ENCODE results near the gene BPNT1. TPM values are rescaled to one million over a fixed set of nuclear protein-coding genes. Genes with fewer than 3 reads are reported as not detected.
"Not testable (repeated sequence)": the region's sequence is repeated elsewhere in the genome, so short reads cannot be mapped to it uniquely, and the experiment has no call there.

BPNT1 gene
- total and polyA plus RNA-seq, 4 experiments from 2014 or later: 11.2 to 15.9 (median 12.7) TPM

DNA sequence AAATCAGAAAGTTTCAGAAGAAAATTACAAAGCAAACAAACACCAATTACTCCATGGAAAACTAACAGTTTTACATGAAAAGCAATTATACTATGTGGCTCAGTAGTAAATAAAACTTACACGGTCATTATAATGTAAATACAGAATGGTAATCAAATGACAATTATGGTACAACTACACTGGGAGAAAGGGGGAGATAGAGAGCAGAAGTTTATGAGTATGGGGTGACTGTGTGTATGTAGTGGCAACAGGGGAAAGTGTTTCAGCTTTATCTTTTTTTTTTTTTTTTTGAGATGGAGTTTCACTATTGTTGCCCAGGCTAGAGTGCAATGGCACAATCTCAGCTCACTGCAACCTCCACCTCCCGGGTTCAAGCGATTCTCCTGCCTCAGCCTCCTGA lies 51.8 kb downstream of the BPNT1 start:
- H3K4me1 Mint-ChIP-seq: peaks cover 19 to 40% (median 22%) of the 10 kb centered on the region in 4 donors
- POLR2A ChIA-PET (ENCODE audit: partially characterized antibody); H3K27me3 ChIP-seq (ENCODE audit: insufficient read depth, low read length); H3K9me3 Mint-ChIP-seq; H3K9me3 ChIP-seq (ENCODE audit: control insufficient read depth in 1 of 2, low read length in 2 of 2); H3K27me3 Mint-ChIP-seq; H3K4me3 ChIP-seq (ENCODE audit: low read length in 2 of 2); H3K27ac ChIP-seq (ENCODE audit: low read depth, low read length); intact Hi-C loops (cut with micrococcal nuclease): not testable (repeated sequence)
- peaks cover 17% of the 10 kb centered on the region for H3K36me3 ChIP-seq (ENCODE audit: insufficient read depth, low read length)
- peak in 1 of 5 donors; percentile 4 for DNase-seq
- CTCF ChIA-PET (ENCODE audit: partially characterized antibody): interaction anchor here (0.7 kb wide), 2 partner anchors 66 to 178 kb away, joined by 3 to 4 read pairs; no protein-coding TSS in a partner anchor
- peaks cover 21 to 52% of the 10 kb centered on the region in 2 donors for H3K36me3 Mint-ChIP-seq
- peak overlapping the region in 5 of 7 donors; percentile 2 to 68 (median 17) for H3K27ac Mint-ChIP-seq
- peak overlapping the region in 2 of 8 donors; percentile 17 to 24 for H3K4me3 Mint-ChIP-seq
- peaks cover 19% of the 10 kb centered on the region for H3K4me1 ChIP-seq (ENCODE audit: insufficient read depth, low read length)

DNA sequence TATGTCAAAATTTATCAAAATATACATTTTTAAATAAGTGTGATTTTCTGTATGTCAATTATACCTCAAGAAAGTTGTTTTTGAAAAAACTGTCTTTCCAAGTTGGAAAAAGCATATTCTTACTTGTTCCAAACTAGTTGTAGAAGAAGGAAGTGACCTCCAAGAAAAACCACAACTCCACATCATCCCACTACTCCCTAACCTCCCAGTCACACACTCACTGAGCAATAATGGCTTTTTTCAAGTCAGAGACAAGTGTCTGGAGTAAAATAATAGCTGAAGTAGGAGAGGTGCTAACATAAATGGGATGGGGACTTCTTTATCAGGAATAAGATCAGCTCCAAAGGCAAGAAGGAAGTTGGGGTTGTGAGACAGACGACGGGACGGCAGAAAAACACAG lies 56.7 kb downstream of the BPNT1 start:
- Mint-ChIP-seq H3K9me3 (no peaks in the 10 kb centered on the region), H3K27me3 (no peaks in the 10 kb centered on the region), H3K27ac (no peak overlapping the region), H3K4me1 (peaks cover 11 to 22% (median 13%) of the 10 kb centered on the region in 4 donors), H3K4me3 (no peak overlapping the region), H3K36me3 (peaks cover 37 to 70% of the 10 kb centered on the region in 2 donors)
- Histone ChIP-seq H3K4me1 (ENCODE audit: insufficient read depth, low read length) (peaks cover 10% of the 10 kb centered on the region), H3K9me3 (ENCODE audit: control insufficient read depth in 1 of 2, low read length in 2 of 2) (no peaks in the 10 kb centered on the region), H3K27ac (ENCODE audit: low read depth, low read length) (no peak overlapping the region), H3K4me3 (ENCODE audit: low read length in 2 of 2) (no peak overlapping the region), H3K27me3 (ENCODE audit: insufficient read depth, low read length) (no peaks in the 10 kb centered on the region), H3K36me3 (ENCODE audit: insufficient read depth, low read length) (peaks cover 35% of the 10 kb centered on the region)
- POLR2A ChIA-PET (ENCODE audit: partially characterized antibody): no interaction called here
- DNase-seq: no peak
- intact Hi-C loops (cut with micrococcal nuclease): no loop called here
- CTCF ChIA-PET (ENCODE audit: partially characterized antibody): no interaction called here

DNA sequence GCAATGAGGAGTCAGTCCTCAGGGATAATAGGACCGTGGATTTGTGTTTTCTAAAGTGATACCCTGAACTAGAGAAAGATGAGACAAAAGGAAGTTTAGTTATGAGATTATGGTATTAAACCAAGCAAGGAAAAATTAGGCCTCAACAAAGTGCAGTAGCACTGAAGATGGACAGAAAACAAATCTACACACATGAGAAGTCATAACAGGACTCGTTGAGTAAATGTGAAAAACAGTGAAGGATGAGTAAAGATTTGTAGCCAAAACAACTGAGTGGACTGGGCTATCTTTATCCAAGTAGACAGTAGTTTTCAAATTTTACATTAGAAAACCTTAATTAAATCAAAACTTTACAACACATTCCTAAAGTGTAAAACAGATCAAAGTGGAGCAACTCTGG lies 58.3 kb downstream of the BPNT1 start:
- H3K27me3 Mint-ChIP-seq: no peaks in the 10 kb centered on the region
- ChIA-PET CTCF (ENCODE audit: partially characterized antibody) (no interaction called here), POLR2A (ENCODE audit: partially characterized antibody) (interaction anchor here (0.6 kb wide), 1 partner anchor 20 kb away, joined by 3 read pairs; no protein-coding TSS in a partner anchor)
- no peaks in the 10 kb centered on the region for H3K4me1 ChIP-seq (ENCODE audit: insufficient read depth, low read length)
- no peak overlapping the region for H3K4me3 Mint-ChIP-seq
- DNase-seq: no peak
- H3K4me3 ChIP-seq (ENCODE audit: low read length in 2 of 2): no peak overlapping the region
- H3K27ac Mint-ChIP-seq: peak overlapping the region in 2 of 7 donors; percentile 39 to 42
- no peaks in the 10 kb centered on the region for H3K27me3 ChIP-seq (ENCODE audit: insufficient read depth, low read length)
- intact Hi-C loops (cut with micrococcal nuclease): no loop called here
- H3K36me3 ChIP-seq (ENCODE audit: insufficient read depth, low read length): peaks cover 35% of the 10 kb centered on the region
- H3K27ac ChIP-seq (ENCODE audit: low read depth, low read length): no peak overlapping the region
- H3K9me3 ChIP-seq (ENCODE audit: control insufficient read depth in 1 of 2, low read length in 2 of 2): no peaks in the 10 kb centered on the region
- peaks cover 3 to 8% (median 4%) of the 10 kb centered on the region in 4 donors for H3K4me1 Mint-ChIP-seq
- peaks cover 35 to 64% of the 10 kb centered on the region in 2 donors for H3K36me3 Mint-ChIP-seq
- H3K9me3 Mint-ChIP-seq: no peaks in the 10 kb centered on the region

DNA sequence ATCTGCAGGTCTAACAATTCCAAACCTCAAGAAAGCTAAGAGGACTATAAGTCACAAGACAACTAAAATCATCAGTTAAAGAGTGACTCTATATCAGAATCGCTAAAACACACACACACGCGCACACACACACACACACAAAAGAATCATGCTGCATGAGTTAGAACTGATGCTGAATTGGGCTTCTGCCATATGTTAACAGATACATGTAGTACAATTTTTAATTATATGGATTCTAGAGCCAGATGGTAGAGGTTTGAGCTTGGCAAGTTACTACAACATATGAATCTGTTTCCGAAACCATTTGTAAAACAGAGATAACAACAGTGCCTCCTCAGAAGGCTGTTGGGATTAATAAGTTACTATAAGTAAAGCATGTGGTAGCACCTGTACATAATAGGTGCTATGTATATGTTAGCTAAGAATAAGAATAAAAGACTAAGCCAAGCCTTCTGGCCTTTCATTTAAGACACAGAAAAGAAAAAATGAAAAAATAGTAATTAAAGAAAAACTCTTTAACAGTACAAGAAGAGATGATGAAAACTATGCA lies 61.2 kb downstream of the BPNT1 start:
- peaks cover 43% of the 10 kb centered on the region for H3K36me3 ChIP-seq (ENCODE audit: insufficient read depth, low read length)
- CTCF ChIA-PET (ENCODE audit: partially characterized antibody): no interaction called here
- no peaks in the 10 kb centered on the region for H3K4me1 ChIP-seq (ENCODE audit: insufficient read depth, low read length)
- H3K27me3 ChIP-seq (ENCODE audit: insufficient read depth, low read length): no peaks in the 10 kb centered on the region
- intact Hi-C loops (cut with micrococcal nuclease): no loop called here
- POLR2A ChIA-PET (ENCODE audit: partially characterized antibody): no interaction called here
- H3K27me3 Mint-ChIP-seq: no peaks in the 10 kb centered on the region
- H3K9me3 ChIP-seq (ENCODE audit: control insufficient read depth in 1 of 2, low read length in 2 of 2): no peaks in the 10 kb centered on the region
- H3K4me3 ChIP-seq (ENCODE audit: low read length in 2 of 2): no peak overlapping the region
- peak overlapping the region in 1 of 7 donors; percentile 46 for H3K27ac Mint-ChIP-seq
- H3K4me1 Mint-ChIP-seq: peaks cover 0 to 7% (median 3%) of the 10 kb centered on the region in 4 donors
- H3K36me3 Mint-ChIP-seq: peaks cover 55 to 70% of the 10 kb centered on the region in 2 donors
- H3K9me3 Mint-ChIP-seq: no peaks in the 10 kb centered on the region
- no peak overlapping the region for H3K27ac ChIP-seq (ENCODE audit: low read depth, low read length)
- no peak overlapping the region for H3K4me3 Mint-ChIP-seq
- DNase-seq: no peak

DNA sequence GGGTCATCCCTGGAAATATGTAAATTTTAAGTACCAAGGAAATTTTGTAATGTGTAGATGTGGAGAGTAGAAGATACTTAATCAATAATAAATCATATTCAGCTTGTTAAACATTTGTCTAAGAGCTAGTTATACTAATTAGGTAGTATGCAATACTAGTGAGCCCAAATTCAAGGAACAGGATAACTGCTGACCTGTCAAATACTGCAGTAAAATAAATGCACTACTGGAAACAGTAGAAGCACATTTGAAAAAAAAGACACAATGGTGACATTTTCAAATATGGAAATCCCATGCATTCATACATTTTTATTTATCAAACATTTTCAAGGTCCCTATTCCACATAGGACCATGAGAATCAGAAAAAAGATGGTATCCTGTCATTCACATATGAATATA lies 70.5 kb downstream of the BPNT1 start:
- peaks cover 60 to 78% of the 10 kb centered on the region in 2 donors for H3K36me3 Mint-ChIP-seq
- H3K27ac Mint-ChIP-seq: peak overlapping the region in 1 of 7 donors; percentile 50
- Histone ChIP-seq H3K27ac (ENCODE audit: low read depth, low read length) (no peak overlapping the region), H3K4me3 (ENCODE audit: low read length in 2 of 2) (no peak overlapping the region), H3K36me3 (ENCODE audit: insufficient read depth, low read length) (peaks cover 47% of the 10 kb centered on the region), H3K4me1 (ENCODE audit: insufficient read depth, low read length) (no peaks in the 10 kb centered on the region), H3K9me3 (ENCODE audit: control insufficient read depth in 1 of 2, low read length in 2 of 2) (no peaks in the 10 kb centered on the region), H3K27me3 (ENCODE audit: insufficient read depth, low read length) (no peaks in the 10 kb centered on the region)
- ChIA-PET CTCF (ENCODE audit: partially characterized antibody) (no interaction called here), POLR2A (ENCODE audit: partially characterized antibody) (no interaction called here)
- no peaks in the 10 kb centered on the region for H3K27me3 Mint-ChIP-seq
- no peak overlapping the region for H3K4me3 Mint-ChIP-seq
- DNase-seq: no peak
- H3K9me3 Mint-ChIP-seq: no peaks in the 10 kb centered on the region
- peaks cover 0 to 13% (median 5%) of the 10 kb centered on the region in 4 donors for H3K4me1 Mint-ChIP-seq
- intact Hi-C loops (cut with micrococcal nuclease): no loop called here

DNA sequence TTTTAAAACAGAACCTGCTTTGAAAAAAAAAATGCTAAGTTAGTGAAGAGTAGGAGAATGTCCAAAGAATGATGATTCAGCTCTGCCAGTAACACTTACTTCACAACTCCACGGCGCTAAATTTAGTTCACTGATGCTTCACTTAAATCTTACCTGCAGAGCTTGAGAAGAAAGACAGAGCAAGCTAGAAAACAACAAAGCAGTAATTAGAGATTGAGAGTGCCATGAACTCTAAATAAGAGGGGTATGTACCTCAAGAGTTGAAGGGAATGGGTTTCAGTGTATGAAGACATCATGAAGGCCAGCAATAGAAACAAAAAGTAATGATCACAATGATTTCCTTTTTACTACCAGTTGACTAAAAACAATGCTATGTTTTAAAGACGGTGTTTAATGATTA lies 76.1 kb downstream of the BPNT1 start:
- H3K36me3 ChIP-seq (ENCODE audit: insufficient read depth, low read length): peaks cover 45% of the 10 kb centered on the region
- no peak for DNase-seq
- no peaks in the 10 kb centered on the region for H3K27me3 Mint-ChIP-seq
- H3K4me3 ChIP-seq (ENCODE audit: low read length in 2 of 2): no peak overlapping the region
- no peaks in the 10 kb centered on the region for H3K9me3 ChIP-seq (ENCODE audit: control insufficient read depth in 1 of 2, low read length in 2 of 2)
- no peaks in the 10 kb centered on the region for H3K4me1 ChIP-seq (ENCODE audit: insufficient read depth, low read length)
- intact Hi-C loops (cut with micrococcal nuclease): no loop called here
- peaks cover 0 to 13% (median 7%) of the 10 kb centered on the region in 4 donors for H3K4me1 Mint-ChIP-seq
- H3K27ac Mint-ChIP-seq: peak overlapping the region in 1 of 7 donors; percentile 62
- H3K9me3 Mint-ChIP-seq: no peaks in the 10 kb centered on the region
- POLR2A ChIA-PET (ENCODE audit: partially characterized antibody): no interaction called here
- H3K36me3 Mint-ChIP-seq: peaks cover 50 to 80% of the 10 kb centered on the region in 2 donors
- H3K27me3 ChIP-seq (ENCODE audit: insufficient read depth, low read length): no peaks in the 10 kb centered on the region
- no peak overlapping the region for H3K4me3 Mint-ChIP-seq
- no peak overlapping the region for H3K27ac ChIP-seq (ENCODE audit: low read depth, low read length)
- CTCF ChIA-PET (ENCODE audit: partially characterized antibody): interaction anchor here (1.4 kb wide), 1 partner anchor 100 kb away, joined by 3 read pairs; no protein-coding TSS in a partner anchor

DNA sequence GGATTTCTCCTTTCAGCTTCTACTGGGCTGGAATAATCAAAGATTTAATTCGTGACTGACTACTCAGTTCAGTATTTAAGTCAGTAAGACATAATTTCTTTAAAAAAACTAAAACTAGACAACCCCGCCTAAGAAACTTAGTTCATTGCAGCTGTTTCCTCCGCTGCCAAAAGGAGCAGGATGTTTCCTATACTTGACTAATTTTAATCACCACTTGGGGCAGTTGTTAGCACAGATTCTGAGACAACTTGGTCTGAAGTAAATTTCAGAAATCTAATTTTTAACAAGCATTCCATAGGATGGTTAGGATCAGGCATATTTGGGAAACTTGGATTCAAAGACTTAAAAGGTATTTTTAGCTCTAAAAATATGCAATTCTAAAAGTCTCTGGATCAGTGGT lies 77.3 kb downstream of the BPNT1 start:
- no peaks in the 10 kb centered on the region for H3K4me1 ChIP-seq (ENCODE audit: insufficient read depth, low read length)
- intact Hi-C loops (cut with micrococcal nuclease): no loop called here
- peaks cover 53 to 75% of the 10 kb centered on the region in 2 donors for H3K36me3 Mint-ChIP-seq
- H3K36me3 ChIP-seq (ENCODE audit: insufficient read depth, low read length): peaks cover 42% of the 10 kb centered on the region
- ChIA-PET POLR2A (ENCODE audit: partially characterized antibody) (no interaction called here), CTCF (ENCODE audit: partially characterized antibody) (interaction anchor here (1.7 kb wide), 1 partner anchor 15 kb away, joined by 3 read pairs; no protein-coding TSS in a partner anchor)
- no peaks in the 10 kb centered on the region for H3K9me3 Mint-ChIP-seq
- peak overlapping the region in 1 of 7 donors; percentile 51 for H3K27ac Mint-ChIP-seq
- H3K4me1 Mint-ChIP-seq: peaks cover 0 to 13% (median 7%) of the 10 kb centered on the region in 4 donors
- no peak for DNase-seq
- no peaks in the 10 kb centered on the region for H3K27me3 Mint-ChIP-seq
- no peak overlapping the region for H3K4me3 Mint-ChIP-seq
- H3K27me3 ChIP-seq (ENCODE audit: insufficient read depth, low read length): no peaks in the 10 kb centered on the region
- no peak overlapping the region for H3K27ac ChIP-seq (ENCODE audit: low read depth, low read length)
- no peak overlapping the region for H3K4me3 ChIP-seq (ENCODE audit: low read length in 2 of 2)
- no peaks in the 10 kb centered on the region for H3K9me3 ChIP-seq (ENCODE audit: control insufficient read depth in 1 of 2, low read length in 2 of 2)

Data from CD4-positive, alpha-beta memory T cell (primary cell).